CD4-positive, alpha-beta memory T cell (primary cell): ENCODE results near the gene MPHOSPH9. TPM values are rescaled to one million over a fixed set of nuclear protein-coding genes. Genes with fewer than 3 reads are reported as not detected.
"Not testable (repeated sequence)": the region's sequence is repeated elsewhere in the genome, so short reads cannot be mapped to it uniquely, and the experiment has no call there.

Experiments used
- CTCF ChIA-PET: fragments of 350-600 bp; sonication (Branson Sonifier 250); formaldehyde crosslinking; loops from one replicate; lab custom pipeline; 2021; ENCODE audit warnings: inconsistent platforms; ENCODE audit not compliant: partially characterized antibody; lab: Charles Lee
- POLR2A ChIA-PET: fragments of 350-600 bp; sonication (Branson Sonifier 250); formaldehyde crosslinking; loops from one replicate; lab custom pipeline; 2021; ENCODE audit not compliant: partially characterized antibody; lab: Charles Lee
- DNase-seq, 5 donors: peaks; one replicate each; pipeline versions ENCODE4 v3.0.0 to v3.0.0-alpha.2; 2020 to 2022; ENCODE audit warnings: mixed read lengths in 1 of 5
- H3K27ac ChIP-seq: one replicate; pipeline ENCODE4 v1.7.0; 2013; ENCODE audit warnings: low read depth, low read length
- H3K27me3 ChIP-seq: 2 replicates; pipeline ENCODE4 v1.7.0; 2013; ENCODE audit warnings: mild to moderate bottlenecking, low read length, moderate library complexity; ENCODE audit not compliant: insufficient read depth
- H3K36me3 ChIP-seq: 2 replicates; pipeline ENCODE4 v1.7.0; 2013; ENCODE audit warnings: mild to moderate bottlenecking, low read length, moderate library complexity; ENCODE audit not compliant: insufficient read depth
- H3K4me1 ChIP-seq: 2 replicates; pipeline ENCODE4 v1.7.0; 2013; ENCODE audit warnings: mild to moderate bottlenecking, low read length, moderate library complexity; ENCODE audit not compliant: insufficient read depth
- H3K4me3 ChIP-seq, 2 donors: one replicate each; pipeline ENCODE4 v1.7.0; 2013; ENCODE audit warnings: low read length in 2 of 2, mild to moderate bottlenecking in 1 of 2
- H3K9me3 ChIP-seq, 2 donors: one replicate each; pipeline ENCODE4 v1.7.0; 2013; ENCODE audit warnings: low read length in 2 of 2, control low read depth in 1 of 2; ENCODE audit not compliant: control insufficient read depth in 1 of 2
- H3K27ac Mint-ChIP-seq, 7 donors: one replicate each; pipeline ENCODE4 v1.8.0; 2020 to 2021; ENCODE audit warnings: mixed read lengths in 7 of 7, mild to moderate bottlenecking in 6 of 7, inconsistent platforms in 3 of 7, moderate library complexity in 3 of 7
- H3K27me3 Mint-ChIP-seq, 2 donors: one replicate each; pipeline ENCODE4 v1.8.0; 2020 to 2021; ENCODE audit warnings: mixed read lengths in 2 of 2
- H3K36me3 Mint-ChIP-seq, 2 donors: one replicate each; pipeline ENCODE4 v1.8.0; 2020 to 2021; ENCODE audit warnings: mixed read lengths in 2 of 2, inconsistent platforms in 1 of 2, mild to moderate bottlenecking in 1 of 2
- H3K4me1 Mint-ChIP-seq, 4 donors: one replicate each; pipeline ENCODE4 v1.8.0; 2020 to 2021; ENCODE audit warnings: mixed read lengths in 4 of 4, mild to moderate bottlenecking in 1 of 4
- H3K4me3 Mint-ChIP-seq, 8 donors: one replicate each; pipeline ENCODE4 v1.8.0; 2020 to 2021; ENCODE audit warnings: mixed read lengths in 8 of 8, mild to moderate bottlenecking in 7 of 8, moderate library complexity in 6 of 8, inconsistent platforms in 3 of 8
- H3K9me3 Mint-ChIP-seq, 8 donors: one replicate each; pipeline ENCODE4 v1.8.0; 2020 to 2021; ENCODE audit warnings: mixed read lengths in 8 of 8, mild to moderate bottlenecking in 5 of 8, inconsistent platforms in 3 of 8, moderate library complexity in 1 of 8
- intact Hi-C: fragments of 100-400 bp; cut with micrococcal nuclease; formaldehyde crosslinking; loops from one replicate; pipeline ENCODE4 v1.15.1; 2023
- polyA plus RNA-seq, 2 donors: library from polyadenylated mRNA; unstranded; fragments of 300-500 nt; fragmentation: Illumina TruSeq; gene quantifications; one replicate each; pipeline ENCODE4 v1.2.3, GENCODE V29; 2021
- total RNA-seq, 2 experiments: library from RNA; stranded (reverse); gene quantifications; one replicate each; pipeline ENCODE4 v1.2.3, GENCODE V29; 2021

Gene MPHOSPH9
- total and polyA plus RNA-seq, 4 experiments from 2014 or later, result 14.1 to 62.7 (median 45.1) TPM

DNA sequence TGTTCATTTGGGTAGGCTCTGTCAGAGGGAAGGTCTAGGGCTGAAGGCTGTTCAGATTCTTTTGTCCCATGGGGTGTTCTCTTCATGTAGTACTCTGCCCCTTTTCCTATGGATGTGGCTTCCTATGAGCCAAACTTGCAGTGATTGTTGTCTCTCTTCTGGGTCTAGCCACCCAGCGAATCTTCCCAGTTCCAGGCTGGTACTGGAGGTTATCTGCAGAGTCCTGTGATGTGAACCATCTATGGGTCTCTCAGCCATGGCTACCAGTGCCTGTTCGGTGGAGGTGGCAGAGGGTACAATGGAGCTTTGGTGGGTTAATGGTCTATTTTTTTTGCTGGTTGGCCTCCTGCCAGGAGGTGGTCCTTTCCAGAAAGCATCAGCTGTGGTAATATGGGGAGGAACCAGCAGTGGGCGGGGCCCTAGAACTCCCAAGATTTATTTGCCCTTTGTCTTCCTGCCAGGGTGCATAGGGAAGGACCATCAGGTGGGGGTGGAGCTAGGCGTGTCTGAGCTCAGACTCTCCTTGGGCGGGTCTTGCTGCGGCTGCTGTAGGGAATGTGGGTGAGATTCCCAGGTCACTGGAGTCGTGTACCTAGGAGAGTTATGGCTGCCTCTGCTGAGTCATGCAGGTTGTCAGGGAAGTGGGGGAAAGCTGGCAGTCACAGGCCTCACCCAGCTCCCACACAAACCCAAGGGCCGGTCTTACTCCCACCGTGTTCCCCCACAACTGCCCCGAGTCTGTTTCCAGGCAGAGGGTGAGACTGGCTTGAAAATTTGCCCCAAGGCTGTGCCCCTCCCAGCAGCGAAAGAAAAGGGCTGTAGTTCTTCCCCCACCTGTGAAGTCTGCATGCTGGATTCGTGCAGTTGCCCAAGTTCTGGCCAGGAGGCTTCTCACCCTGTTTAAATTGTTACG, 17.8 kb upstream of the MPHOSPH9 start:
- Mint-ChIP-seq H3K27ac (peak overlapping the region in 6 of 7 donors; percentile 39 to 79 (median 54)), H3K9me3 (no peaks in the 10 kb centered on the region), H3K27me3 (no peaks in the 10 kb centered on the region), H3K4me1 (peaks cover 27 to 58% (median 43%) of the 10 kb centered on the region in 4 donors), H3K4me3 (peak overlapping the region in 3 of 8 donors; percentile 30 to 38 (median 33)), H3K36me3 (peaks cover 25 to 46% of the 10 kb centered on the region in 2 donors)
- no peaks in the 10 kb centered on the region for H3K27me3 ChIP-seq
- intact Hi-C loops, result no loop called here
- no peak for DNase-seq
- POLR2A ChIA-PET, result interaction anchor here (1.2 kb wide), 1 partner anchor 19 kb away, joined by 5 read pairs; no protein-coding TSS in a partner anchor
- H3K4me1 ChIP-seq, result peaks cover 31% of the 10 kb centered on the region
- no peak overlapping the region for H3K27ac ChIP-seq
- H3K9me3 ChIP-seq, result no peaks in the 10 kb centered on the region
- H3K36me3 ChIP-seq, result peaks cover 25% of the 10 kb centered on the region
- no peak overlapping the region for H3K4me3 ChIP-seq
- CTCF ChIA-PET, result interaction anchor here (1.8 to 2.8 kb wide), 2 partner anchors 8 to 13 kb away, joined by 4 to 14 read pairs; no protein-coding TSS in a partner anchor

DNA sequence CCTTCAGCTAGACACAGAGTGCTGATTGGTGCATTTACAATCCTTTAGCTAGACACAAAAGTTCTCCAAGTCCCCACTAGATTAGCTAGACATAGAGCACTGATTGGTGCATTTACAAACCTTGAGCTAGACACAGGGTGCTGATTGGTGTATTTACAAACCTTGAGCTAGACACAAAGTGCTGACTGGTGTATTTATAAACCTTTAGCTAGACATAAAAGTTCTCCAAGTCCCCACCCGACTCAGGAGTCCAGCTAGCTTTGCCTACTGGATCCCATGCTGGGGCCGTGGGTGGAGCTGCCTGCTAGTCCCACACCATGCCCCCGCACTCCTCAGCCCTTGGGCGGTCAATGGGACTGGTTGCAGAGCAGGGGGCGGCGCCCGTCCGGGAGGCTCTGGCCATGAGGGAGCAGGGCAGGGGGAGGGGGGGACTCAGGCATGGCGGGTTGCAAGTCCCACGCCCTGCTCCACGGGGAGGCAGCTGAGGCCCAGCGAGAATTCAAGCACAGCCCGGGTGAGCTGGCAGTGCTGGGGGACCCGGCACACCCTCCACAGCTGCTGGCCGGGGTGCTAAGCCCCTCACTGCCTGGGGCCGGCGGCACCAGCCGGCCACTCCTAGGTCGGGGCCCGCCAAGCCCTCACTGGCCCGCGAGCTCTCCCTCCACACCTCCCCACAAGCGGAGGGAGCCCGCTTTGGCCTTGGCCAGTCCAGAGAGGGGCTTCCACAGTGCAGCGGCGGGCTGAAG, 16.2 kb upstream of the MPHOSPH9 start:
- H3K27ac ChIP-seq, DNase-seq, intact Hi-C loops, H3K4me3 ChIP-seq, H3K4me3 Mint-ChIP-seq, H3K27me3 Mint-ChIP-seq, H3K27me3 ChIP-seq, H3K27ac Mint-ChIP-seq, H3K9me3 Mint-ChIP-seq, H3K9me3 ChIP-seq: not testable (repeated sequence)
- Mint-ChIP-seq H3K4me1 (peaks cover 34 to 69% (median 50%) of the 10 kb centered on the region in 4 donors), H3K36me3 (peaks cover 25 to 42% of the 10 kb centered on the region in 2 donors)
- POLR2A ChIA-PET, result interaction anchor here (0.9 to 1.7 kb wide), 3 partner anchors 16 to 297 kb away, joined by 3 to 6 read pairs (median 5); partner anchors contain the start of genes MPHOSPH9 and MTRFR
- CTCF ChIA-PET, result interaction anchor here (1.0 to 2.7 kb wide), 3 partner anchors 11 to 328 kb away, joined by 3 to 19 read pairs (median 4); partner anchors contain the start of genes MPHOSPH9 and MTRFR
- Histone ChIP-seq H3K4me1 (peaks cover 36% of the 10 kb centered on the region), H3K36me3 (peaks cover 10% of the 10 kb centered on the region)

DNA sequence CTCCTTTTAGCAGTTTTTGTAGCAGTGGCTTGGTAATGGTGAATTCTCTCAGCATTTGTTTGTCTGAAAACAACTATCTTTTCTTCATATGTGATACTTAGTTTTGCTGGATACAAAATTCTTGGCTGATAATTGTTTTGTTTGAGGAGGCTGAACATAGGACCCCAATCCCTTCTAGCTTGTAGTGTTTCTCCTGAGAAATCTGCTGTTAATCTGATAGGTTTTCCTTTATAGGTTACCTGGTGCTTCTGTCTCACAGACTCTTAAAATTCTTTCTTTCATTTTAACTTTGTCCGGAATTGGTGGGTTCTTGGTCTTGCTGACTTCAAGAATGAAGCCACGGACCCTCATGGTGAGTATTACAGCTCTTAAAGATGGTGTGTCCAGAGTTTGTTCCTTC, 15.2 kb upstream of the MPHOSPH9 start:
- H3K4me3 ChIP-seq, H3K27me3 ChIP-seq, DNase-seq, H3K9me3 ChIP-seq, H3K27me3 Mint-ChIP-seq, H3K27ac ChIP-seq, intact Hi-C loops, H3K36me3 ChIP-seq, H3K9me3 Mint-ChIP-seq: not testable (repeated sequence)
- H3K4me1 Mint-ChIP-seq, result peaks cover 36 to 75% (median 53%) of the 10 kb centered on the region in 4 donors
- peak overlapping the region in 4 of 7 donors; percentile 32 to 89 (median 58) for H3K27ac Mint-ChIP-seq
- H3K36me3 Mint-ChIP-seq, result peaks cover 19 to 32% of the 10 kb centered on the region in 2 donors
- peak overlapping the region in 6 of 8 donors; percentile 9 to 71 (median 50) for H3K4me3 Mint-ChIP-seq
- ChIA-PET POLR2A (interaction anchor here (1.1 to 1.7 kb wide), 2 partner anchors 15 to 25 kb away, joined by 5 to 6 read pairs; partner anchors contain the start of genes MPHOSPH9 and MTRFR), CTCF (interaction anchor here (1.0 to 2.7 kb wide), 3 partner anchors 10 to 329 kb away, joined by 3 to 19 read pairs (median 4); partner anchors contain the start of genes MPHOSPH9 and MTRFR)
- peaks cover 40% of the 10 kb centered on the region for H3K4me1 ChIP-seq

DNA sequence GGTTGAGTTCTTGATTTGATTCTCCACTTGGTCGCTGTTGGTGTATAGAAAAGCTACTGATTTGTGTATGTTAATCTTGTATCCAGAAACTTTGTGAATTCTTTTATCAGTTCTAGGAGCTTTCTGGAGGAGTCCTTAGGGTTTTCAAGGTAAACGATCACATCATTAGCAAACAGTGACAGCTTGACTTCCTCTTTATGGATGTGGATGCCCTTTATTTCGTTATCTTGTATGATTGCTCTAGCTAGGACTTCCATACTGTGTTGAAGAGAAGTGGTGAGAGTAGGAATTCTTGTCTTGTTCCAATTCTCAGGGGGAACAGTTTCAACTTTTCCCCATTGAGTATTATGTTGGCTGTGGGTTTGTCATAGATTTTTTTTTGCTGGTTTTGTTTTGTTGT, 12.7 kb upstream of the MPHOSPH9 start:
- Mint-ChIP-seq H3K4me3 (peak overlapping the region in 6 of 8 donors; percentile 41 to 60 (median 50)), H3K36me3 (peaks cover 25 to 43% of the 10 kb centered on the region in 2 donors), H3K27me3 (no peaks in the 10 kb centered on the region), H3K27ac (peak overlapping the region in 5 of 7 donors; percentile 16 to 85 (median 43)), H3K9me3 (no peaks in the 10 kb centered on the region), H3K4me1 (peaks cover 45 to 77% (median 60%) of the 10 kb centered on the region in 4 donors)
- no peaks in the 10 kb centered on the region for H3K36me3 ChIP-seq
- ChIA-PET POLR2A (interaction anchor here (3.4 kb wide), 1 partner anchor 12 kb away, joined by 14 read pairs; the partner anchor contains the start of genes MPHOSPH9 and MTRFR), CTCF (interaction anchor here (0.9 to 1.3 kb wide), 4 partner anchors 9 to 202 kb away, joined by 3 read pairs; partner anchors contain the start of genes MPHOSPH9 and MTRFR)
- no peak overlapping the region for H3K27ac ChIP-seq
- intact Hi-C loops, result no loop called here
- peaks cover 44% of the 10 kb centered on the region for H3K4me1 ChIP-seq
- no peaks in the 10 kb centered on the region for H3K27me3 ChIP-seq
- H3K9me3 ChIP-seq, result no peaks in the 10 kb centered on the region
- DNase-seq, result no peak
- H3K4me3 ChIP-seq, result no peak overlapping the region

DNA sequence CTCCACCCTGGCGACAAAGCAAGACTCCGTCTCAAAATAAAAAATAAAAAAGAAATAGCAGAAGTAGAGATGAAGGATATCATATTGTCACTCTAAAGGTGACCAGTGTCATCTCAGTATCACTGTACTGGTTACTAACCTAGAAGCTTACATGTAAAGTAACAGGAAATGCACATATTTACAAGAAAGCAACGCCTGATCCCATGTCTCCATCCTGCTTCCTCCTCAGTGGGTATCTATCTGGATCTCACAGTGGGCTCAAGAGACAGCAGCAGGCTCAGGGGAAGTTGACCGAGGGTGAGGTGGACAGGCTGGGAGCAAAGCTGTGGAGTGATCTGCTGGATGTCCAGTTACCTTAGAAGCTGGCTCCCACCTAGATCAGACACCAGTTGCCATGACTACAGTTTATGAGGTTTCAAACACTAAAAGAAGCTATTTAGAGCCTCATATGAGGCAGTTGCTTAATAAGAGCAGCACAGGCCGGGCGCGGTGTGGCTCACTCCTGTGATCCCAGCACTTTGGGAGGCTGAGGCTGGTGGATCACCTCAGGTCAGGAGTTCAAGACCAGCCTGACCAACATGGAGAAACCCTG, 10.8 kb upstream of the MPHOSPH9 start:
- H3K4me3 Mint-ChIP-seq, result no peak overlapping the region
- no peak for DNase-seq
- Histone ChIP-seq H3K27me3 (no peaks in the 10 kb centered on the region), H3K27ac (no peak overlapping the region), H3K4me3 (no peak overlapping the region), H3K36me3 (no peaks in the 10 kb centered on the region), H3K4me1 (peaks cover 38% of the 10 kb centered on the region), H3K9me3 (no peaks in the 10 kb centered on the region)
- H3K4me1 Mint-ChIP-seq, result peaks cover 39 to 67% (median 52%) of the 10 kb centered on the region in 4 donors
- peak overlapping the region in 3 of 7 donors; percentile 18 to 77 (median 26) for H3K27ac Mint-ChIP-seq
- ChIA-PET POLR2A (interaction anchor here (0.9 to 3.7 kb wide), 4 partner anchors 11 to 200 kb away, joined by 3 to 60 read pairs (median 3); partner anchors contain the start of genes MPHOSPH9 and MTRFR), CTCF (interaction anchor here (12.7 kb wide), 1 partner anchor 200 kb away, joined by 204 read pairs; no protein-coding TSS in a partner anchor)
- H3K36me3 Mint-ChIP-seq, result peaks cover 19 to 36% of the 10 kb centered on the region in 2 donors
- no peaks in the 10 kb centered on the region for H3K9me3 Mint-ChIP-seq
- no peaks in the 10 kb centered on the region for H3K27me3 Mint-ChIP-seq
- intact Hi-C loops, result no loop called here
